K562 (cell line): Measurements from ENCODE around the gene IGSF21. TPM values are rescaled to one million over a fixed set of nuclear protein-coding genes. Genes with fewer than 3 reads are reported as not detected.

Experiments used
- JUN ChIP-seq, 2 experiments: sonication (generic) in 1 of 2; formaldehyde crosslinking in 1 of 2; IDR thresholded peaks; 2 replicates each; pipeline versions ENCODE4 v1.6.1 to v1.8.0; 2012 to 2022; ENCODE audit warnings: borderline replicate concordance in 2 of 2, mild to moderate bottlenecking in 2 of 2, improper control_type of control experiment in 1 of 2, low read depth in 1 of 2, low read length in 1 of 2, missing genetic modification reagents in 1 of 2
- SNAPC5 ChIP-seq: fragments of 250-450 bp; sonication (Bioruptor Pico); IDR thresholded peaks from 2 replicates; pipeline ENCODE4 v1.8.0; 2021; ENCODE audit warnings: moderate library complexity, mild to moderate bottlenecking, inconsistent platforms
- ZNF134 ChIP-seq: fragments of 250-450 bp; sonication (Bioruptor Pico); conservative IDR thresholded peaks from 2 replicates; pipeline ENCODE4 v1.4.0; 2020
- ZNF318 ChIP-seq, 2 experiments: fragments of 450-650 bp; IDR thresholded peaks; 2 replicates each; pipeline ENCODE4 v1.6.1; 2016; ENCODE audit warnings: mild to moderate bottlenecking in 2 of 2, borderline replicate concordance in 1 of 2, low read depth in 1 of 2, moderate library complexity in 1 of 2
- polyA plus RNA-seq, 8 experiments: library from polyadenylated mRNA; depleted of rRNA in 4 of 8; stranded (reverse) in 5 of 8; unstranded in 3 of 8; fragments of >200 nt; fragmentation: Nextera tagmentation in 2 of 8; fragmentation: Illumina TruSeq in 1 of 8; extraction: Ambion mirVana in 2 of 8; extraction: Trizol in 1 of 8; gene quantifications; 2 replicates each; pipeline versions ENCODE4 v1.2.1 to v1.2.3, GENCODE V29; 2011 to 2014; ENCODE audit warnings: inconsistent platforms in 1 of 8, missing spikeins in 1 of 8
- total RNA-seq, 7 experiments: library from RNA; depleted of rRNA in 6 of 7; stranded (reverse); fragments of >200 nt in 6 of 7; fragmentation: Illumina TruSeq in 2 of 7; extraction: Trizol in 2 of 7; gene quantifications; 2 replicates each; pipeline versions ENCODE4 v1.2.1 to v1.2.3, GENCODE V29; 2011 to 2021; ENCODE audit warnings: low replicate concordance in 1 of 7

IGSF21 gene
- total and polyA plus RNA-seq, 9 of the 15 experiments (the other 6 are each of a cell fraction or from before 2014, with no cell fraction given), result not detected

GRCh38 chr1:18292531-18292930 lies 184.9 kb downstream of the IGSF21 start (continued):
- TF ChIP-seq ZNF318 (IDR thresholded peaks at IDR 0.05; ENCODE audit: borderline replicate concordance in 1 of 2, low read depth in 1 of 2) (no peak), ZNF134 (CRISPR knock-in tag) (no peak), SNAPC5 (CRISPR knock-in tag) (no peak), JUN (IDR thresholded peaks at IDR 0.05; ENCODE audit: borderline replicate concordance, low read depth, low read length) (no peak), JUN (CRISPR knock-in tag; IDR thresholded peaks at IDR 0.05; ENCODE audit: borderline replicate concordance) (no peak)
